NCI-H2107 treated with DMSO at 0.1 percent for 48 hours (cell line): ENCODE data around the gene KRT6B.
A peak's percentile ranks its signal among the peaks of the same experiment; 100 is the strongest.
"Not testable (repeated sequence)": the region's sequence is repeated elsewhere in the genome, so short reads cannot be mapped to it uniquely, and the experiment has no call there.

ENCODE experiments used
- DNase-seq: peaks from one replicate; lab custom pipeline; 2025; ENCODE audit not compliant: unreplicated experiment; lab: John Stamatoyannopoulos, UW

The KRT6B gene

DNA sequence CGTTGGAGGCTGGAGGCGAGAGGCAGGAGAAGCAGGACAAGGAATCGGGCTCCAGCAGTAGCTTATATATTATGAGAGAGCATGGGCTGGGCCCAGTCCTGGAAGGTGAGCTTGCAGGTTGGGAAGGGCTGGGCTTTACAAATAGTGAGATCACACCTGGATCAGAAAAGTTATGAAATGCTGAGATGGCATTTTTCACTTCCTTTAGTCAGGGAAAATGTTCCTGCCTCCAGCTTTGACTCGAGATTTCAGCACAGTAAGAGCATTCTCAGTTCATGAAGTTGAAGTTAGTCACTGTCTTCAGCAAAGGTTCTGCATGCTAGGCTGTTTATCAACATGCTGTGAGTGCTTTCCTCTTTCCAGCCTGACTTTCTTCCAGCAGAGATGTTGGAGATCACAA is 21.8 kb upstream of the KRT6B start, which contains the start of gene KRT6C:
KRT6C (minus strand) TSS at position 38 of the 400 bp plus-strand sequence. CDS start 68 bp downstream, outside the sequence.
- DNase-seq = no peak

DNA sequence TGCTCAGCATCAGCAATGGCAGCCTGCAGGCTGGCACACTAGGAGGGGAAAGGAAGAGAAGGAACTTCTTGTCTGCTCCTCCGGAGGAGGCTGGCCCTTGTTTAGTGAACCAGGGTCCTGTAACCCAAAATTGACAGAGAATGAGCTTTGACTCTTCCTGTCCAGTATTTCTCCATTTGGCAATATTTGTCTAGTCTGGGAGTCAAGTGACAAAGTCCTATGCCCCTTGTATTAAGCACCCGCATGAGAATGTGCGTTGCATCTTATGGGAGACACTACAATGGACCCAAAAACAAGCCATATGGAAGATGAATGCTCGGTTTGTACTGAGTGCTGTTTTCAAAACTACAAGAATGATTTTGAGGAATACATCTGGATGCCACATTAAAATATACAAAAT is 17.9 kb upstream of the KRT6B start:
- DNase-seq = no peak

DNA sequence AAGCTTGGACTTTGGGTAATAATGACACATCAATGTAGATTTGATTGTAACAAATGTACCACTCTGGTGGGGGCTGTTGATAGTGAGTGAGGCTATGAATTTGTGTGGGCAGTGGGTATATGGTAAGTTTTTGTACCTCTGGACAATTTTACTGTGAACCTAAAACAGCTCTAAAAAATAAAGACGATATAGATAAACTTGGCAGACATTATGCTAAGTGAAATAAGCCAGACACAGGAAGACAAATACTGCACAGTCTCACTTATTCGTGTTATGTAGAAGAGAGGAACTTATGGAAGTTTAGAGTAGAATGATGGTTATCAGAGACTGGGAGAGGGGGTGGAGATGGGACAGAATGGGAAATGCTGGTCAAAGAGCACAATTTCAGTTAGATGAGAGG is 13.0 kb upstream of the KRT6B start:
- DNase-seq = no peak

DNA sequence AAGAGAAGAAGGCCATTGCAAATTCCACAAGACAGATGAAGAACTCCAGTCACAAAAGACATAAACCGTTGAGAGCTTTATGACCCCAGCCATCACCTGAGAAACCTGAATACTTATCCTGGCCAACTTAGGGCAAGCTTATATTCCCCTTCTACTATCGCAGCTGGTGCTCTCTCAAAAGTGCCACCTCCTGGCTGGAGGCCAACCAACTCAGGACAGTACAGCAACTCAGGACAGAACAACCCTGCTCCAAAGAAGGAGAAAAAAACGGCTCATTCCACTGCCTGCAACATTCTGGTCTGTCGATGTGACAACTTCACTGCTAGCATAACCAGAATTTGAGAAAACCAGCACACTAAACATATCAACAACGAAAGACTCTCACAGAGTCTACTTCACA is 9.7 kb upstream of the KRT6B start:
- no peak for DNase-seq

GRCh38 chr12:52458861-52459260 is 6.9 kb upstream of the KRT6B start:
- DNase-seq = no peak

DNA sequence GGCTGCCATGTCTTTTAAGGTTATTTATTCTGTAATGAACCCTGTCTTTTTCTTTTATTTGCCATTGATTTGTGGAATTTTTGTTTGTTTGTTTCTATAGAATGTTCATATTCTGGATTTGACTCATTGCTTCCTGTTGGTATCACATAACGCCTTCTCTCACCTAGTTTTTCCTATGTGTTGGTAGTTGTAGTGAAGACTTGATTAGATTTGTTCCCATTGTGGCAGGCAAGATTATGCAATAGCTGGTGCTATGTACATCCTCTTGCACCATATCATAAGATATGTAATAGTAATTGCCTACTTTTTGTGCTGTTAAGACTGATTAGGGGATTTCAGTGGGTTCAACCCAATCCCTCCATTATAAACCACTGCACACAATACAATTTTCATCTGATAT is 3.9 kb upstream of the KRT6B start:
- DNase-seq = no peak

DNA sequence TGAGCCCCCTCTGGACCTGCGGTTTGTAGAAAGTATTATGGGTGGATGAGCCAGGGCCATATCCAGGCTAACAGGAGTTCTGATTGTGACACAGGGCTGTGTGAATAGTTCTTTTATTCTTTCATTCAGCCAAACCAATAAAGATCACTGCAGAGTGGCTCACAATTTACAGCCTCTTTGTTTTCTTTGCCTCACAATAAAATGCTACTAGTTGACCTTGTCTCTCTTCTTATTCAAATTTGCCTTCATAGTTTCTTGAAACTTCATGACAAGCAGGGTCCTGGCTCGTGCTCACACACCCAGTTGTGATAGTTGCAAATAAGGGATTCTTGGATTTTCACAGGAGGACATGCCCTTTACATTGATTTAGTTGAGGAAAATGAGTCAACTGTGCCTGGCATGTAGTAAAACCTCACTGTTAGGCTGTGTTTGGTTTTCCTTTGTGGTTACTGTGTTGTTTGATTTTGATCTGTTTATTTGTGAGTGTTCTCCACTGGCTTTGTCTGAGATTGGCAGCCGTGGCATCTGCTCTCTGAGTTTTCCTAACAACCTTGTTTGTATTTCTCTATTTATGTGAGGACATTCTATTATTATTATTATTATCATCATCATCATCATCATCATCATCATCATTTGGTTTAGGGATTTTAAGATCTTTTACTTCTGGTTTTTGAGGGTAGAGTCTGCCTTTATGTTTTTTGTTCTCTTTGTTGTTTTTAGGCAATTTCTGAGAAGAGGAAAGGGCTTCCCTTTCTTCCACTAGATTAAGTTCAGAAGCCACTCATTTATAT is 2.7 kb upstream of the KRT6B start:
- peak; percentile 83 for DNase-seq

- DNase-seq = no peak
Measured at GRCh38 chr12:52448228-52448627, 3.7 kb downstream of the KRT6B start.

GRCh38 chr12:52447196-52447595 is 4.8 kb downstream of the KRT6B start:
- not testable (repeated sequence) for DNase-seq

GRCh38 chr12:52446367-52447045 is 5.4 kb downstream of the KRT6B start:
- no peak for DNase-seq

- DNase-seq = no peak
Measured at GRCh38 chr12:52445876-52446275, 6.1 kb downstream of the KRT6B start.

DNA sequence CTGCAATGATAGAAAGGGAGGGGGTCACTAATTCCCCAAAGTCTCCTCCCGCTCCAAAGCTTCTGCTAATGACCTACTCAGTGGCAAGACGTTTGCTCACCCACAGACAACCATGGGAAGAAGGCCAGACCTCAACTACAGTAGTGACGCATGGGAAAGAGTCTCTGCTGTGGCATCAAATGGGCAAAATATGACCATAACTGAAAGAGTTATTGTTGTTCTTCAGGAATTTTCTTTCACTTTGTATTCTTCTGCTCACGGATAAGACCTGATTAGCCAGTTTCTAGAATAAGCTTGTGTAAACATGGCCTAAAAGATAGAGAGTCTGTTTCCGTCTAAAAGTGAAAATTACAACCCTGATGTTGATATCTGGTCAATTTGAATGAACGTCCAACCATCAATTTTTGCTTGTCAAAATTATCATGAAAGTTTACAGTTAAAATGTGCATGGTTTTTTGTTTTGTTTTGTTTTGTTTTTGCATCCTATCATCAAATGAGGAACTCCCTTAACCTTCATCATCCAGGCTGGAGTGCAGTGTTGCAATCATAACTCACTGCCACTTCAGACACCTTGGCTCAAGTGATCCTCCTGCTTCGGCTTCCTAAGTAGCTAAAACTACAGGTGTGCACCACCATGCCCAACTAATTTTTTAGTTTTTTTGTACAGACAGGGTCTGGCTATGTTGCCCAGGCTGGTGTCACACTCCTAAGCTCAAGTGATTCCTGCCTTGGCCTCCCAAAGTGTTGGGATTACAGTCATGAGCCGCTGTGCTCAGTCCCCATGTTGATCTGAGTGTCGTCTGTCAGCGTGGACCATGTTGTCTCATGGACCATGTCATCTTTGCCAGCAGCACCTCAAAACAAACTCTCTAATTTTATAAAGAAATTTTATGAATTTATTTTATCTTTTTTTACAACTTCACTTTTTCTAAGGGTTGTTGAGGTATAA is 7.0 kb downstream of the KRT6B start:
- no peak for DNase-seq

DNA sequence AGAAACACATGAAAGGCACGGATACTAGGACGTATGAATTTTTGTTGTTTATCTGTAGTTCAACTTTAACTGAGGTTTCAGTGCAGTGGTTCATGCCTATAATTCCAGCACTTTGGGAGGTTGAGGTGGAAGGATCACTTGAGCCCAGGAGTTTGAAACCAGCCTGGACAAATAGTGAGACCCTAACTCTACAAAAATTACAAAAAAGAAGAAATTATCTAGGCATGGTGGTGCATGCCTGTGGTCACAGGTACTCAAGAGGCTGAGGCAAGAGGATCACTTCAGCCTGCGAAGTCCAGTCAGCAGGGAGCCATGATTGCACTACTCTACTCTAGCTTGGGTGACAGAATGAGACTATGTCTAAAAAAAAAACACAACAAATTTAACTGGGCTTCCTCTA is 8.0 kb downstream of the KRT6B start:
- no peak for DNase-seq

DNA sequence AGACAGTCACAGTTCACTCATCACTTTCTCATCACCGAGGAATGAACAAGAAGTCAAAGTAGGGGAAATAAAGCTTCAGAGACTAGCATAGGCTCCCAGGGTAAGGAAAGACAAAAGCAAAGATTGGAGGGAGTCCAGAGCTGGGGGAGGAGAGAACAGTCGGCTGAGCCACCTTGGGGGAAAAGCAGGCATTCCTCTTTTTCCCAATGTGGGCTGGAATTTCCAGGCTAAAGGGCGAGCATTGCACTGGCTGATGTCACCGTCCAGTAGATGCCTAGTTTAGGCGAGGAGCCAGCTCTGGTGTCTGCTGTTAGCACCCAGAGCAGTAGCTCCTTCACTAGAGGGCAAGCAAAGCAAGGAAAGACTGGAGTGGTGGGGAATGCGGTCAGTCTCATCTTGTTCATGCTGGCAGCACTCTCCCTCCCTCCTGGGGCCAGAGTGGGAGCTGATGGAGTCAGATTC is 9.3 kb downstream of the KRT6B start:
- peak; percentile 13 for DNase-seq

- DNase-seq = no peak
Measured at GRCh38 chr12:52441320-52441911, 10.5 kb downstream of the KRT6B start.

DNA sequence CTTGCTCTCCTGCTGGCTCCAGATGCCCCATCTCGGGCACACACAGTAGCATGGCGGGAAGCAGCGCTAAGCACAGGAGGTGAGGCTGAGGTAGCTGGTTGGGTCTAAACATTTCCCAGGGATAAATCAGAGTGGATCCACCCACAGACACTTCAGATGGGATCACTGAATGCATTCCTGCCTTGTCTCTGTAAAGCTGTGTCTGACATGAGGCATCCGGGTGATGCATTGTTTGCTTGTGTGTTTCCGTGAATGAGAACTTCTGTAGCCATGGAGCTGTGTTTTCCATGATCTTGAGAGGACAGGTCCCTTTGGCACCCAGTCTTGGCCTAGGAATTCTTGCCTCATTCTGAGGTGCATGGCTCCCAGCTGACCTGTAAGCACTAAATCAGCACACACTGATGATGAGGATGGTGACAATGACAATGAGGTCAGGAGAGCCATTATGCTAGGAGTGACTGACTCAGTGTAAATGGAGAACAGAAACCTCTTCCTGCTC is 11.1 kb downstream of the KRT6B start:
- DNase-seq = no peak

DNA sequence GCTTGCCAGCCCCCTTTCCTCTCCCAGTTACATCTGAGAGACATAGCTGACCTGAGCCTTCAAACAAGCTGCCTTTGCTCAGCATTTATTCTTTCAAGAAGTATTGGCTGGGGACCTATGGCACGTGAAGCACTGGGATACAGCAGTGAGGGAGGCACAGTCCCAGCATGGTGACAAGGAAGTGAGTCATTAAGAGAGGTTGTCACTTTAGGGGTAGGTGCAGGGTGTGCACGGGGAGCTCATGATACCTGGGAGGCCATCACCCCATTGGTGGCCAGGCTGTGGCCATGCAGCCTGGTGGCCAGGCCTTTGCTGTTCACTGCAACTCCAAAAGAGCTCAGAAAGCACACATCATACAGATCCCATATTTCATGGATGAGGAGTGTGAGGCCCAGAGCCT is 12.1 kb downstream of the KRT6B start:
- DNase-seq = no peak

DNA sequence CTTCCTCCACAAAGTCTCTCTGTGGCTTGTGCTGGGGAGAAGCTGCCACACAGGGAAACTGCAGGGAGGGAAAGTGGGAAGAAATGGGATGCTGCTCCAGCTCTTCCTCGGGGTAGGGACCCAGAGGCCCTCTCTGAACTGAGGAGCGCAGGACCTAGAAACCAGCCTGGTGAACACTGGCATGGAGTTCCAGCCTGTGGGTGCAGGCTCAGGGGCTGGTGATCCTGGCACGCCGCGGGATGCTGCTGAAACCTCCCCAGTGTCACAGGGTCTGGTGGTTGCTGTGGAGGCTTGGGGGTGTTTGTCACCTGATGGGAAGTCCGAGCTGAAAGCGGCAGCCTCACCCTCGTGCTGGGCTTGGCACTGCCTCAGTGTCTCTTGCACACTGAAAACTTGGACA is 12.5 kb downstream of the KRT6B start:
- no peak for DNase-seq

DNA sequence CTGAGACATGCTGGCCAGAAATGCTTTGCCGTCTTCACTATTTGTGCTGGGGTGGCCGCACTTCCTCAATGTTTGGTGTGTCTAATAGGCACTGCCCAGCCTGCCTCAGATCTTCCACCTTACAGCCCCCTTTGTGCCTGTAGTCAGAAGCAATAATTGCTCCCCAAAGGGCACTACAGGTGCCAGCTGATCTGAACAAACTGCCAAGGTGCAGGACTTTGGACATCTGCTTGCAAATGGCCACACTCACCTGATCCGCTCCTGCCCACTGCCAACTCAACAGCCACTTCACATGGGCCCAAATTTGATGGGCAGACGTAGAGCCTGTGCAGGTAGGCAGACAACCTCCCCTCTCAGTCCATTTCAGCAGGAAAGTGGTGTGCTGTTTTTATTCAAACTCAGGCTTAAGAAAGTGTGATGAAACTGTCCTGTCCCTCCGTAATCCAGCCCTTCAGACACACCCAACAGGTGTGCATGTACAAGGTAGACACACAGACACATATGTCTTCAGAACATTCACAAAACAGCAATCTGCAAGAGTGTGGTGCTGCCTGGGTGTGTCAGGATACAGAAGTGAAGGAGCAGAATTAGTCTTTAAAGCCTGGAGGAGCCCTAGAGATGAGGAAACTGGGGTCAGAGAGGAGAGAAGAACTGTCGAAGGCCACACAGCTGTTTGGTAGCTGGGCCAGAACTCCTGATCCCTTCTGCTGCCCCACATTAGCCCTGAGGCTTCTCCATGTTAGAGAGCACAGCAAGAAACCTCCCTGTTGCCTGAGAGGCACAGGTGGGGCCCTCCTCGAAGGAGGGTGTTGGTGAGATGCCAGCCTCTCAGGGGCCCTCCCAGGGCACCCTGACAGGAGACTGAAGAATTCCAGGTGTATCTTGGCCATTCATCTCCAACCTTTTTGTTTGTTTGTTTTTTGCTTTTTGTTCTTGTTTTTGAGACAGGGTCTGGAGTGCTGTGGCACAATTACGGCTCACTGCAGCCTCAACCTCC is 13.3 kb downstream of the KRT6B start:
- DNase-seq = no peak

DNA sequence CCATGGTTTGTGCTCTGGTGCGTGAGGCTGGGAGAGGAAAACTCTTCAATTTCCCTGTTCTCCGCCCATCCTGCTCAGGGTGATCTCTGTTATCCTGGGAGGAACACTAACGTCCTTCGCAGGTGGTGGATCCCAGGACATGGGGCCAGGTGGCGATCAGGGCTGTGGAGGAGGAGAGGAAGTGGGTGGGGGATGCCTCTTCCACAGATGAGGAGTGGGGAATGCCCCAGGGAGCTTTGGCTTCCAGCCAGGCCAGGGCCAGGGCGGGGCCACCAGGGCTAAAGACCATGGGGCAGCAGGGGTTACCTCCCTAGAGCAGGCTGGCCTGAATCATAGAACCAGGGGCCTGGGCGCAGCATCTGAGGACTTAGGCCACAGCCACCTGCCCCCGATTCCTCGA is 14.4 kb downstream of the KRT6B start:
- no peak for DNase-seq
